ENCODE results near the gene LRRC74B. TPM values are rescaled to one million over a fixed set of nuclear protein-coding genes. Genes with fewer than 3 reads are reported as not detected.

LRRC74B gene
- total RNA-seq, 1 experiment from 2014 or later: not detected

DNA sequence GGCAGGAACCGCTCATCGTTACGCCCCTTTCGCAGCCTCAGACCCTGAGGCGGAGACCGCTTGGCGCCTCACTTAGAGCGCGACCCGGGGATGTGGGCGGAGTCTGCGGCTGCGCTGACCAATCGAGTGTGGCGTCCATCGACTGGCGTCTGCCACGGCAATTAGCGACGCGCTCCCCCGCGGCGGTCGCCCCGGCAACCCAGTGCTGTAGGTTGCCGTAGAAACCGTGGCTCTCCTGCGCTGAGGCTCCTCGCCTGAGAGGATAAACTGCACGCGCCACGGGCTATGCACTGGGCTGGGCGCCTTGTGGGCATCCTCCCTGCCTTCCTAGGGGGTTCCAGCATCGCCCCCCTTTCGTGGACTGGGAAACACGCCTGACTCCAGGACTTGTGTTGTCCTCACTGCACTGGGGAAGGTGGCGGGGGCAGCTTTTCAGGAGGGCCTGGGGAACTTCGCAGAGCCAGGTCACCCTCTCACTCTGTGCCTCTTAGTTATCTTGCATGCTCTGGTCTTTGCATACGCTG, 31.5 kb upstream of the LRRC74B start:
- Histone ChIP-seq H3K9me3 (ENCODE audit: low read length) (no peaks in the 10 kb centered on the region), H3K36me3 (ENCODE audit: low read depth, low read length) (no peaks in the 10 kb centered on the region), H3K27ac (ENCODE audit: low read length) (no peak overlapping the region), H3K27me3 (ENCODE audit: low read length) (no peaks in the 10 kb centered on the region), H3K9me2 (replicated peaks; ENCODE audit: low read length) (no peaks in the 10 kb centered on the region), H3K4me3 (ENCODE audit: low read length) (no peak overlapping the region), H3K79me2 (ENCODE audit: low read length) (no peaks in the 10 kb centered on the region), H3F3A (ENCODE audit: low read length, unreplicated experiment) (no peaks in the 10 kb centered on the region), H3K9ac (ENCODE audit: low read length) (no peak overlapping the region), H3K4me1 (ENCODE audit: insufficient read depth, low read length) (peaks cover 7% of the 10 kb centered on the region; the same call in 1 of the 2 replicates), H4K20me1 (ENCODE audit: low read length) (no peaks in the 10 kb centered on the region), H3K4me2 (ENCODE audit: low read length) (no peak overlapping the region), H2AFZ (ENCODE audit: low read length) (no peak overlapping the region)
- TF ChIP-seq EZH2phosphoT487 (IDR thresholded peaks at IDR 0.05; ENCODE audit: borderline replicate concordance, low read length): no peak
- TF ChIP-seq EZH2 (IDR thresholded peaks at IDR 0.05; ENCODE audit: low read length, unreplicated experiment): no peak
- TF ChIP-seq, protein P1, sequence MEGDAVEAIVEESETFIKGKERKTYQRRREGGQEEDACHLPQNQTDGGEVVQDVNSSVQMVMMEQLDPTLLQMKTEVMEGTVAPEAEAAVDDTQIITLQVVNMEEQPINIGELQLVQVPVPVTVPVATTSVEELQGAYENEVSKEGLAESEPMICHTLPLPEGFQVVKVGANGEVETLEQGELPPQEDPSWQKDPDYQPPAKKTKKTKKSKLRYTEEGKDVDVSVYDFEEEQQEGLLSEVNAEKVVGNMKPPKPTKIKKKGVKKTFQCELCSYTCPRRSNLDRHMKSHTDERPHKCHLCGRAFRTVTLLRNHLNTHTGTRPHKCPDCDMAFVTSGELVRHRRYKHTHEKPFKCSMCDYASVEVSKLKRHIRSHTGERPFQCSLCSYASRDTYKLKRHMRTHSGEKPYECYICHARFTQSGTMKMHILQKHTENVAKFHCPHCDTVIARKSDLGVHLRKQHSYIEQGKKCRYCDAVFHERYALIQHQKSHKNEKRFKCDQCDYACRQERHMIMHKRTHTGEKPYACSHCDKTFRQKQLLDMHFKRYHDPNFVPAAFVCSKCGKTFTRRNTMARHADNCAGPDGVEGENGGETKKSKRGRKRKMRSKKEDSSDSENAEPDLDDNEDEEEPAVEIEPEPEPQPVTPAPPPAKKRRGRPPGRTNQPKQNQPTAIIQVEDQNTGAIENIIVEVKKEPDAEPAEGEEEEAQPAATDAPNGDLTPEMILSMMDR (conservative IDR thresholded peaks at IDR 0.05; ENCODE audit: low read depth, low read length): no peak
- no TSS peak for BruUV-seq (replicated peaks)
- DNase-seq (no peak), ATAC-seq (no peak)
- intact Hi-C loops (cut with micrococcal nuclease): no loop called here
- CTCF ChIA-PET: no interaction called here
- POLR2A ChIA-PET (ENCODE audit: unreplicated experiment): interaction anchor here (0.6 kb wide), 1 partner anchor 32 kb away, joined by 6 read pairs; the partner anchor contains the start of gene LZTR1

DNA sequence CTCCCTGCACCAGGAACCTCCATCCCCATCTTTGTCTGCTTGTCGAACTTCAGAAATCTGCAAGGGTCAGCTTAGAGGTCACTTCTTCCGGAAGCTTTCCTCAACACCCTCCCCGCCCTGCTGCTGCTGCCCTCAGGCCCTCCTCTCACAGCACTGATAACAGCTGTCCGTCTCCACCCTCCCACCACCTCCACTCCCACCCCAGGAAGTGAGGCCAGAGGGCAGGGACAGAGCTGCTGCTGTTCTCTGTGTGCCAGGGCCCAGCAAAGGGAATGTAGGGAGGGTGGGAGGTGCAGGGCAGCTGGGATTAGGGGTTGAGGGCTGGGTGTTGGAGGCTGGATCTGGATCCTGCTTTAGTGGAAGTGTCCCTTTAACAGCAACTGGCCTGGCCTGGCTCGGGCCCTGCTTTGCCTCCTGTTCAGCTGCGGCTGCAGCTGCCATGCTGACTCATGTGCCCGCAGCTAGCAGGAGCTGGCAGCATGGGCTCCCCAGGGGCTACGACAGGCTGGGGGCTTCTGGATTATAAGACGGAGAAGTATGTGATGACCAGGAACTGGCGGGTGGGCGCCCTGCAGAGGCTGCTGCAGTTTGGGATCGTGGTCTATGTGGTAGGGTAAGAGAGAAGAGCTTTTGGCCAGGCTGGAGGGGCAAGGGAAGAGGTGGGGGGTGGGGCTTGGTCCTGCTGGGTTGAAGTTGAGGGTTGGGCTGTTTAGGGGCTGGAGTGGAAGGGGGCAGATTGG, 30.9 kb upstream of the LRRC74B start, which contains the start of gene P2RX6:
TSS of gene P2RX6 (plus strand) at position 440 of the 740 bp plus-strand sequence. CDS start at position 450, 10 bp downstream.
- DNase-seq: peak; percentile 17
- Histone ChIP-seq H2AFZ (ENCODE audit: low read length) (peak within 1 kb of the TSS; percentile 61; the same call in 1 of the 2 replicates), H3K4me3 (ENCODE audit: low read length) (no peak within 1 kb of the TSS), H3K9me3 (ENCODE audit: low read length) (no peaks in the 10 kb centered on the region), H3K4me1 (ENCODE audit: insufficient read depth, low read length) (peaks cover 7% of the 10 kb centered on the region; the same call in 1 of the 2 replicates), H3K4me2 (ENCODE audit: low read length) (peak within 1 kb of the TSS; percentile 28), H3K79me2 (ENCODE audit: low read length) (no peaks in the 10 kb centered on the region), H3K27ac (ENCODE audit: low read length) (no peak within 1 kb of the TSS), H3K9me2 (replicated peaks; ENCODE audit: low read length) (no peaks in the 10 kb centered on the region), H3K27me3 (ENCODE audit: low read length) (no peaks in the 10 kb centered on the region), H3K36me3 (ENCODE audit: low read depth, low read length) (no peaks in the 10 kb centered on the region), H3F3A (ENCODE audit: low read length, unreplicated experiment) (no peaks in the 10 kb centered on the region), H3K9ac (ENCODE audit: low read length) (no peak within 1 kb of the TSS), H4K20me1 (ENCODE audit: low read length) (no peaks in the 10 kb centered on the region)
- intact Hi-C loops (cut with micrococcal nuclease): no loop called here
- ChIA-PET CTCF (no interaction called here), POLR2A (ENCODE audit: unreplicated experiment) (interaction anchor here (0.6 kb wide), 1 partner anchor 33 kb away, joined by 6 read pairs; the partner anchor contains the start of gene LZTR1)
- peak; percentile 83 for ATAC-seq
- TF ChIP-seq EZH2phosphoT487 (IDR thresholded peaks at IDR 0.05; ENCODE audit: borderline replicate concordance, low read length) (no peak), EZH2 (IDR thresholded peaks at IDR 0.05; ENCODE audit: low read length, unreplicated experiment) (no peak)
- TF ChIP-seq, protein P1 (conservative IDR thresholded peaks at IDR 0.05; ENCODE audit: low read depth, low read length): no peak
- BruUV-seq (replicated peaks): no TSS peak

Measured in PC-3 (cell line).